Kidney (tissue), 14 donors: ENCODE results near the gene FBXL17. TPM values are rescaled to one million over a fixed set of nuclear protein-coding genes. Genes with fewer than 3 reads are reported as not detected.

ENCODE experiments used
- DNase-seq, 5 donors: peaks; one replicate each; pipeline ENCODE4 v3.0.0-alpha.2; 2013 to 2020
- FAIRE-seq: peaks from 2 replicates; lab custom pipeline; 2012; peaks lifted over from hg19 to GRCh38; lab: Jason Lieb, UNC
- H3K27ac ChIP-seq, 2 donors: one replicate each; pipeline ENCODE4 v1.7.0; 2013; ENCODE audit warnings: low read depth in 2 of 2, low read length in 2 of 2, inconsistent platforms in 1 of 2
- H3K27me3 ChIP-seq: one replicate; pipeline ENCODE4 v1.7.1; 2013; ENCODE audit warnings: low read length, inconsistent platforms; ENCODE audit not compliant: control insufficient read depth, insufficient read depth
- H3K36me3 ChIP-seq, 3 donors: one replicate each; pipeline versions ENCODE4 v1.7.0 to v1.7.1; 2013; ENCODE audit warnings: low read length in 3 of 3, control low read depth in 1 of 3, inconsistent platforms in 1 of 3; ENCODE audit not compliant: insufficient read depth in 3 of 3, control insufficient read depth in 2 of 3
- H3K4me1 ChIP-seq, 3 donors: one replicate each; pipeline versions ENCODE4 v1.7.0 to v1.7.1; 2013; ENCODE audit warnings: low read length in 3 of 3, inconsistent platforms in 1 of 3, low read depth in 1 of 3; ENCODE audit not compliant: control insufficient read depth in 2 of 3, insufficient read depth in 2 of 3
- H3K4me3 ChIP-seq, 3 donors: one replicate each; pipeline versions ENCODE4 v1.7.0 to v1.8.1; 2013; ENCODE audit warnings: low read length in 3 of 3, control low read depth in 1 of 3, inconsistent platforms in 1 of 3
- H3K9ac ChIP-seq, 3 donors: one replicate each; pipeline versions ENCODE4 v1.7.0 to v1.7.1; 2013; ENCODE audit warnings: low read length in 3 of 3, control low read depth in 1 of 3, inconsistent platforms in 1 of 3
- H3K9me3 ChIP-seq, 3 donors: one replicate each; pipeline versions ENCODE4 v1.7.0 to v1.7.1; 2013; ENCODE audit warnings: low read length in 3 of 3, control low read depth in 1 of 3, inconsistent platforms in 1 of 3; ENCODE audit not compliant: control insufficient read depth in 2 of 3, insufficient read depth in 1 of 3
- CTCF ChIP-seq: IDR thresholded peaks from 3 replicates; pipeline ENCODE4 v1.5.1; 2012; ENCODE audit warnings: mild to moderate bottlenecking, moderate library complexity, borderline replicate concordance; ENCODE audit not compliant: insufficient read depth; ENCODE audit errors: extremely low read depth
- intact Hi-C: fragments of 100-400 bp; cut with DNase I; formaldehyde crosslinking; loops from one replicate; pipeline ENCODE4 v1.11.1; 2022
- polyA plus RNA-seq: library from polyadenylated mRNA; stranded (reverse); fragments of 350-450 nt; fragmentation: Illumina TruSeq; extraction: RNeasy Lipid Tissue Mini Kit (QIAGEN cat#74804); gene quantifications from one replicate; pipeline ENCODE4 v1.2.3, GENCODE V29; 2014; ENCODE audit warnings: low read depth, low replicate concordance; ENCODE audit not compliant: insufficient read depth
- total RNA-seq: library from RNA; stranded (reverse); fragmentation: NEBNext Ultra II Directional; extraction: Animal tissue kit (Norgen Biotek cat#: 25700); gene quantifications from one replicate; pipeline ENCODE4 v1.2.1, GENCODE V29; 2021
- donor health status: control.
- donor health status: control.
- donor health status: control.
- donor health status: control.
- donor health status: control.
- donor health status: DM: yes; HTN: yes; CAD: no.
- donor health status: Normal renal cell carcinoma (clear cell type).

The FBXL17 gene
- total and polyA plus RNA-seq, 2 donors from 2014 or later, result 11.7 to 26.5 TPM

GRCh38 chr5:107915176-107915812, 466.6 kb downstream of the FBXL17 start:
- Histone ChIP-seq H3K36me3 (no peaks in the 10 kb centered on the region), H3K4me1 (peaks cover 0 to 5% (median 0%) of the 10 kb centered on the region in 3 donors), H3K27ac (no peak overlapping the region), H3K9me3 (no peaks in the 10 kb centered on the region), H3K27me3 (no peaks in the 10 kb centered on the region), H3K4me3 (no peak overlapping the region), H3K9ac (no peak overlapping the region)
- FAIRE-seq (no peak), DNase-seq (no peak)
- TF ChIP-seq CTCF, result no peak
- intact Hi-C loops, result no loop called here

GRCh38 chr5:107913494-107913893, 468.4 kb downstream of the FBXL17 start:
- DNase-seq (no peak), FAIRE-seq (no peak)
- Histone ChIP-seq H3K9ac (no peak overlapping the region), H3K4me3 (no peak overlapping the region), H3K27ac (no peak overlapping the region), H3K36me3 (no peaks in the 10 kb centered on the region), H3K27me3 (no peaks in the 10 kb centered on the region), H3K4me1 (peaks cover 0 to 5% (median 0%) of the 10 kb centered on the region in 3 donors), H3K9me3 (no peaks in the 10 kb centered on the region)
- no peak for TF ChIP-seq CTCF
- intact Hi-C loops, result no loop called here

GRCh38 chr5:107900721-107901120, 481.2 kb downstream of the FBXL17 start:
- Histone ChIP-seq H3K27me3 (no peaks in the 10 kb centered on the region), H3K9me3 (no peaks in the 10 kb centered on the region), H3K4me3 (no peak overlapping the region), H3K36me3 (no peaks in the 10 kb centered on the region), H3K27ac (no peak overlapping the region), H3K9ac (no peak overlapping the region), H3K4me1 (no peaks in the 10 kb centered on the region)
- no peak for DNase-seq
- no peak for FAIRE-seq
- intact Hi-C loops, result no loop called here
- no peak for TF ChIP-seq CTCF

- no peak overlapping the region for H3K9ac ChIP-seq
- no peaks in the 10 kb centered on the region for H3K9me3 ChIP-seq
- FAIRE-seq (no peak), DNase-seq (no peak)
- intact Hi-C loops, result no loop called here
- H3K27ac ChIP-seq, result no peak overlapping the region
- no peak for TF ChIP-seq CTCF
- H3K4me3 ChIP-seq, result no peak overlapping the region
- no peaks in the 10 kb centered on the region for H3K36me3 ChIP-seq
- H3K4me1 ChIP-seq, result no peaks in the 10 kb centered on the region
- no peaks in the 10 kb centered on the region for H3K27me3 ChIP-seq
Measured at GRCh38 chr5:107894361-107894760, 487.5 kb downstream of the FBXL17 start.
